ENCODE measurements around the gene LARGE1.

Gene LARGE1

GRCh38 chr22:33819743-33820142, 100.5 kb downstream of the LARGE1 start:
- DNase-seq (ENCODE audit: low read depth) = no peak

- DNase-seq (ENCODE audit: low read depth) = no peak
Measured at GRCh38 chr22:33817512-33818127, 102.7 kb downstream of the LARGE1 start.

GRCh38 chr22:33812360-33812977, 107.8 kb downstream of the LARGE1 start:
- no peak for DNase-seq (ENCODE audit: low read depth)

- peak; percentile 88 for DNase-seq (ENCODE audit: low read depth)
Measured at GRCh38 chr22:33811686-33812085, 108.6 kb downstream of the LARGE1 start.

- DNase-seq (ENCODE audit: low read depth) = no peak
Measured at GRCh38 chr22:33811208-33811607, 109.1 kb downstream of the LARGE1 start.

GRCh38 chr22:33807470-33807869, 112.8 kb downstream of the LARGE1 start:
- DNase-seq (ENCODE audit: low read depth) = peak; percentile 72

- DNase-seq (ENCODE audit: low read depth) = no peak
Measured at GRCh38 chr22:33806191-33806590, 114.1 kb downstream of the LARGE1 start.

GRCh38 chr22:33803371-33804282, 116.6 kb downstream of the LARGE1 start:
- peak; percentile 94 for DNase-seq (ENCODE audit: low read depth)

- no peak for DNase-seq (ENCODE audit: low read depth)
Measured at GRCh38 chr22:33798401-33798800, 121.9 kb downstream of the LARGE1 start.

GRCh38 chr22:33796494-33796893, 123.8 kb downstream of the LARGE1 start:
- DNase-seq (ENCODE audit: low read depth) = no peak

GRCh38 chr22:33793475-33793874, 126.8 kb downstream of the LARGE1 start:
- no peak for DNase-seq (ENCODE audit: low read depth)

- no peak for DNase-seq (ENCODE audit: low read depth)
Measured at GRCh38 chr22:33792832-33793231, 127.4 kb downstream of the LARGE1 start.

GRCh38 chr22:33789690-33790253, 130.5 kb downstream of the LARGE1 start:
- no peak for DNase-seq (ENCODE audit: low read depth)

GRCh38 chr22:33788927-33789326, 131.3 kb downstream of the LARGE1 start:
- DNase-seq (ENCODE audit: low read depth) = no peak

- no peak for DNase-seq (ENCODE audit: low read depth)
Measured at GRCh38 chr22:33787645-33788456, 132.4 kb downstream of the LARGE1 start.

GRCh38 chr22:33786149-33786548, 134.1 kb downstream of the LARGE1 start:
- no peak for DNase-seq (ENCODE audit: low read depth)

- DNase-seq (ENCODE audit: low read depth) = peak; percentile 86
Measured at GRCh38 chr22:33785283-33785968, 134.8 kb downstream of the LARGE1 start.

GRCh38 chr22:33781411-33781810, 138.9 kb downstream of the LARGE1 start:
- no peak for DNase-seq (ENCODE audit: low read depth)

- DNase-seq (ENCODE audit: low read depth) = no peak
Measured at GRCh38 chr22:33780531-33781136, 139.6 kb downstream of the LARGE1 start.

- DNase-seq (ENCODE audit: low read depth) = no peak
Measured at GRCh38 chr22:33779243-33779642, 141.0 kb downstream of the LARGE1 start.

GRCh38 chr22:33776491-33776890, 143.8 kb downstream of the LARGE1 start:
- DNase-seq (ENCODE audit: low read depth) = no peak

Measured in stromal cell of bone marrow (primary cell).